Esophagus squamous epithelium (tissue), 5 donors: ENCODE data around the gene ERBB3. TPM values are rescaled to one million over a fixed set of nuclear protein-coding genes. Genes with fewer than 3 reads are reported as not detected.

ENCODE experiments used
- DNase-seq: peaks from one replicate; lab custom pipeline; 2025; lab: John Stamatoyannopoulos, UW
- H3K27ac ChIP-seq, 4 donors: fragments of 200-600 bp; sonication (generic); one replicate each; pipeline ENCODE4 v1.5.1; 2016 to 2019; ENCODE audit warnings: mild to moderate bottlenecking in 1 of 4
- H3K27me3 ChIP-seq, 4 donors: fragments of 200-600 bp; sonication (generic); 1 replicate in 3 of 4; 2 replicates in 1 of 4; pipeline versions ENCODE4 v1.5.1 to v1.6.0; 2017 to 2021; ENCODE audit warnings: antibody characterized with exemption in 1 of 4
- H3K36me3 ChIP-seq, 3 donors: fragments of 200-600 bp; sonication (generic); one replicate each; pipeline ENCODE4 v1.5.1; 2016 to 2019
- H3K4me1 ChIP-seq, 3 donors: fragments of 200-600 bp; sonication (generic); one replicate each; pipeline ENCODE4 v1.5.1; 2017 to 2019
- H3K4me3 ChIP-seq, 4 donors: fragments of 200-600 bp; sonication (generic); 1 replicate in 3 of 4; 2 replicates in 1 of 4; pipeline ENCODE4 v1.5.1; 2016 to 2019; ENCODE audit warnings: mild to moderate bottlenecking in 2 of 4, moderate library complexity in 1 of 4
- H3K9me3 ChIP-seq, 3 donors: fragments of 200-600 bp; sonication (generic); one replicate each; pipeline ENCODE4 v1.5.1; 2016 to 2019
- CTCF ChIP-seq, 6 experiments: fragments of 450-650 bp in 4 of 6; fragments of 200-600 bp in 2 of 6; sonication (generic) in 2 of 6; IDR thresholded peaks; one replicate each; pipeline ENCODE4 v1.5.1; 2016 to 2019; ENCODE audit warnings: antibody characterized with exemption in 6 of 6, mild to moderate bottlenecking in 4 of 6, moderate library complexity in 4 of 6
- POLR2A ChIP-seq, 4 donors: fragments of 450-650 bp; IDR thresholded peaks; one replicate each; pipeline ENCODE4 v1.6.1; 2017; ENCODE audit warnings: antibody characterized with exemption in 4 of 4, mild to moderate bottlenecking in 4 of 4, moderate library complexity in 3 of 4
- WGBS, 2 donors: methylation state at CpG; one replicate each; pipeline ENCODE4 v1.1.5; 2018; 5-methylcytosine and 5-hydroxymethylcytosine counted together
- intact Hi-C: fragments of 100-400 bp; cut with DNase I; formaldehyde crosslinking; loops from one replicate; pipeline ENCODE4 v1.15.0; 2022
- total RNA-seq, 4 donors: library from RNA; depleted of rRNA; stranded (reverse); fragments of >200 nt; gene quantifications; one replicate each; pipeline ENCODE4 v1.1.0, GENCODE V29; 2016
- donor health status: DM: yes; HTN: yes; CAD: no.

Gene ERBB3
- total RNA-seq, 4 donors from 2014 or later = 36.0 to 125 (median 82.8) TPM

- peaks cover 22 to 54% (median 28%) of the 10 kb centered on the region in 3 donors for H3K4me1 ChIP-seq
- intact Hi-C loops = no loop called here
- H3K27ac ChIP-seq = no peak overlapping the region
- TF ChIP-seq POLR2A (IDR thresholded peaks at IDR 0.05) = no peak
- no peak for TF ChIP-seq CTCF (IDR thresholded peaks at IDR 0.05)
- no peak overlapping the region for H3K4me3 ChIP-seq
- WGBS, 2 donors = 89 to 97% methylated on average over 4 to 11 of the region's 11 CpGs
- peaks cover 4 to 20% (median 12%) of the 10 kb centered on the region in 3 donors for H3K36me3 ChIP-seq
- DNase-seq = no peak
- H3K9me3 ChIP-seq = no peaks in the 10 kb centered on the region
- no peaks in the 10 kb centered on the region for H3K27me3 ChIP-seq
Measured at GRCh38 chr12:56121204-56121870, 41.4 kb downstream of the ERBB3 start.

GRCh38 chr12:56122637-56123036 is 42.7 kb downstream of the ERBB3 start:
- intact Hi-C loops = no loop called here
- 80 to 97% methylated on average over 2 of the region's 2 CpGs for WGBS, 2 donors
- peaks cover 34 to 64% (median 39%) of the 10 kb centered on the region in 3 donors for H3K4me1 ChIP-seq

DNA sequence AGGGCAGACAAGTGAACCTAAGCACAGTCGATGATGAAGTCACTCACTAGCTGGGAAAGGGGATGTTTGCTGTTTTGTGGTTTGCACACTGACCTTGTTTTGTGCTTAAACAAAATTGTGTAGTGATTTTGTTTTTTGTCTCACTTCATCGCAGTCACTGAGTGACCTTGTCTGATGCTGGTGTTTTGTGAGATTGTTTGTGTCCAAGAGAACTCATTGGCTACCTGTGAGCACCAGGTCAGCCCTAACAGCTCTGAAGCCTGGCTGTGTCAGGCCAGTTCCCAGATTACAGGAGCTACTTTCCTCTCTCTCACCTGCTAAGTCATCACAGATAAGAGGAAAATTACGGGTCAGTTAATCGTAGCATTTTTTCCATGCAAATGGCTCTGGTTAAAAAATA is 44.2 kb downstream of the ERBB3 start:
- Histone ChIP-seq H3K36me3 (peaks cover 4 to 16% (median 12%) of the 10 kb centered on the region in 3 donors), H3K27ac (no peak overlapping the region), H3K9me3 (no peaks in the 10 kb centered on the region), H3K4me3 (no peak overlapping the region), H3K27me3 (no peaks in the 10 kb centered on the region), H3K4me1 (peaks cover 32 to 62% (median 33%) of the 10 kb centered on the region in 3 donors)
- TF ChIP-seq POLR2A (IDR thresholded peaks at IDR 0.05) = no peak
- TF ChIP-seq CTCF (IDR thresholded peaks at IDR 0.05) = no peak
- intact Hi-C loops = no loop called here
- DNase-seq = no peak
- 74 to 87% methylated on average over 4 of the region's 4 CpGs for WGBS, 2 donors

More at GRCh38 chr12:56122637-56123036, 42.7 kb downstream of the ERBB3 start:
- peaks cover 4 to 19% (median 12%) of the 10 kb centered on the region in 3 donors for H3K36me3 ChIP-seq
- H3K27ac ChIP-seq = peak overlapping the region in 1 of 4 donors; percentile 49
- no peak overlapping the region for H3K4me3 ChIP-seq
- DNase-seq = no peak
- H3K27me3 ChIP-seq = no peaks in the 10 kb centered on the region
- H3K9me3 ChIP-seq = no peaks in the 10 kb centered on the region
- no peak for TF ChIP-seq POLR2A (IDR thresholded peaks at IDR 0.05)
- no peak for TF ChIP-seq CTCF (IDR thresholded peaks at IDR 0.05)

DNA sequence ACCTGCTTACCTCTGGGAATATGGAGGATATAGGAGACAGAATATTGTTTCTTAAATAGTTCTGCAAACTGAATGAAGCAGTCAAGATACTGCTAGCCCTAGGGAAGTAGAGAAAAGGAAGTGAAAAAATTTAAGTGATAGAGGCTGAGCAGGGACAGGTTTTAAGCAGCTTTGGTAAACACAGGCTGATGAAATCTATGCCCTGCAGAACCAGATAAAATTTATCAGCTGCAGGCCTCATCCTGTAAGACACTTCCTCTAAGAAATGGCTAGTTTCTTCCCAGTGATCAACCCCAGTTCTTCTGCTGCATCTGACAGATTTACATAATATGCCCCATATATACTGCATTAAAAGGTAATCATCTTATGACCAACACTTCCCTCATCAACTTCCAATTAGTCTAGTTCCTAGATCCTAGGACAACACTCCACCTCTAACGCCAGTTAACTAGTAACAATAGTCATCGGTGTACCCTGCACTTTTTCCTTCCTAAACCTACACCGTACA is 46.8 kb downstream of the ERBB3 start:
- H3K4me1 ChIP-seq = peaks cover 23 to 60% (median 30%) of the 10 kb centered on the region in 3 donors
- DNase-seq = no peak
- TF ChIP-seq CTCF (IDR thresholded peaks at IDR 0.05) (no peak), POLR2A (IDR thresholded peaks at IDR 0.05) (no peak)
- intact Hi-C loops = loop anchor here (5.0 kb wide), 1 partner anchor 61 kb away; the partner anchor contains the start of gene SMARCC2
- WGBS, 2 donors = 34 to 42% methylated on average over 3 of the region's 3 CpGs
- peak overlapping the region in 1 of 4 donors; percentile 94 for H3K4me3 ChIP-seq
- H3K9me3 ChIP-seq = no peaks in the 10 kb centered on the region
- peak overlapping the region; percentile 77 to 98 (median 92) for H3K27ac ChIP-seq
- H3K27me3 ChIP-seq = no peaks in the 10 kb centered on the region
- H3K36me3 ChIP-seq = peaks cover 5 to 19% (median 8%) of the 10 kb centered on the region in 3 donors

- H3K27me3 ChIP-seq = no peaks in the 10 kb centered on the region
- peaks cover 23 to 60% (median 30%) of the 10 kb centered on the region in 3 donors for H3K4me1 ChIP-seq
- peak overlapping the region; percentile 77 to 98 (median 92) for H3K27ac ChIP-seq
- peak overlapping the region; percentile 15 to 97 (median 83) for H3K4me3 ChIP-seq
- H3K36me3 ChIP-seq = peaks cover 10 to 25% (median 13%) of the 10 kb centered on the region in 3 donors
- intact Hi-C loops = loop anchor here (5.0 kb wide), 1 partner anchor 60 kb away; the partner anchor contains the start of gene SMARCC2
- WGBS, 2 donors = 1% methylated on average over 8 of the region's 8 CpGs
- TF ChIP-seq CTCF (IDR thresholded peaks at IDR 0.05) = no peak
- TF ChIP-seq POLR2A (IDR thresholded peaks at IDR 0.05) = peak in 1 of 4 donors; percentile 38
- no peak for DNase-seq
- no peaks in the 10 kb centered on the region for H3K9me3 ChIP-seq
Measured at GRCh38 chr12:56127485-56127887, 47.5 kb downstream of the ERBB3 start.
